Skeletal muscle tissue (tissue), 4 donors: ENCODE data around the gene PLCB1. TPM values are rescaled to one million over a fixed set of nuclear protein-coding genes. Genes with fewer than 3 reads are reported as not detected.

Experiments used
- H3K27ac ChIP-seq: one replicate; pipeline ENCODE4 v1.7.0; 2013; ENCODE audit warnings: mild to moderate bottlenecking, low read depth, low read length, inconsistent platforms
- H3K27me3 ChIP-seq, 3 donors: one replicate each; pipeline ENCODE4 v1.7.0; 2013; ENCODE audit warnings: low read length in 3 of 3; ENCODE audit not compliant: control insufficient read depth in 3 of 3, insufficient read depth in 3 of 3
- H3K36me3 ChIP-seq, 3 donors: one replicate each; pipeline ENCODE4 v1.7.0; 2013; ENCODE audit warnings: low read length in 3 of 3; ENCODE audit not compliant: control insufficient read depth in 3 of 3, insufficient read depth in 3 of 3
- H3K4me1 ChIP-seq, 3 donors: one replicate each; pipeline ENCODE4 v1.7.0; 2013; ENCODE audit warnings: low read length in 3 of 3, mild to moderate bottlenecking in 3 of 3; ENCODE audit not compliant: control insufficient read depth in 3 of 3, insufficient read depth in 3 of 3
- H3K4me3 ChIP-seq, 3 donors: one replicate each; pipeline ENCODE4 v1.7.0; 2013; ENCODE audit warnings: low read length in 3 of 3
- H3K9ac ChIP-seq, 3 donors: one replicate each; pipeline ENCODE4 v1.7.0; 2013; ENCODE audit warnings: low read length in 3 of 3, mild to moderate bottlenecking in 3 of 3, moderate library complexity in 2 of 3, low read depth in 1 of 3
- H3K9me3 ChIP-seq, 3 donors: one replicate each; pipeline ENCODE4 v1.7.0; 2013; ENCODE audit warnings: low read length in 3 of 3; ENCODE audit not compliant: control insufficient read depth in 3 of 3
- total RNA-seq: library from RNA; depleted of rRNA; stranded (reverse); fragments of >200 nt; gene quantifications from one replicate; pipeline ENCODE4 v1.2.3, GENCODE V29; 2014
- donor health status: Osteomylitis.

PLCB1 gene
- total RNA-seq, 1 donor from 2014 or later = 13.0 TPM

- peaks cover 0 to 11% (median 8%) of the 10 kb centered on the region in 3 donors for H3K4me1 ChIP-seq
- H3K27me3 ChIP-seq = no peaks in the 10 kb centered on the region
- H3K36me3 ChIP-seq = no peaks in the 10 kb centered on the region
- H3K9ac ChIP-seq = no peak overlapping the region
- H3K27ac ChIP-seq = no peak overlapping the region
- H3K9me3 ChIP-seq = no peaks in the 10 kb centered on the region
- no peak overlapping the region for H3K4me3 ChIP-seq
Observed at GRCh38 chr20:8476021-8476420, 344.0 kb downstream of the PLCB1 start.

DNA sequence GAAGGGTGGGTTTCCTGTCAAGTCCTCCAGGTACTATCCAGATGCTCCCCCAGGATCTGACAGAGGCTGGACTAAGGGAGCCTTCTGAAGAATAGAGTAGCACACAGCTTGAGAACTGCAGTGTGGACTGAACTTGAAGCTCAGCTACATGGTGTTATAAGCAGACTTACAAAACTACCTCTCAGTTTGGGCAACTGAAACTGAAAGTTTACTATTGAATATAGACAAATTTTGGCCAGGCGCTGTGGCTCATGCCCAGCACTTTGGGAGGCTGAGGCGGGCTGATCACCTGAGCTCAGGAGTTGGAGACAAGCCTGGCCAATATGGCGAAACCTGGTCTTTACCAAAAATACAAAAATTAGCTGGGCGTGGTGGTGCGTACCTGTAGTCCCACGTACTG, 348.5 kb downstream of the PLCB1 start:
- no peak overlapping the region for H3K4me3 ChIP-seq
- H3K4me1 ChIP-seq = no peaks in the 10 kb centered on the region
- no peaks in the 10 kb centered on the region for H3K9me3 ChIP-seq
- no peaks in the 10 kb centered on the region for H3K27me3 ChIP-seq
- no peak overlapping the region for H3K27ac ChIP-seq
- H3K9ac ChIP-seq = no peak overlapping the region
- no peaks in the 10 kb centered on the region for H3K36me3 ChIP-seq

GRCh38 chr20:8487696-8488095, 355.6 kb downstream of the PLCB1 start:
- peaks cover 0 to 6% (median 0%) of the 10 kb centered on the region in 3 donors for H3K4me1 ChIP-seq
- no peaks in the 10 kb centered on the region for H3K36me3 ChIP-seq
- H3K27ac ChIP-seq = no peak overlapping the region
- no peak overlapping the region for H3K9ac ChIP-seq
- H3K4me3 ChIP-seq = no peak overlapping the region
- H3K9me3 ChIP-seq = no peaks in the 10 kb centered on the region
- H3K27me3 ChIP-seq = no peaks in the 10 kb centered on the region

DNA sequence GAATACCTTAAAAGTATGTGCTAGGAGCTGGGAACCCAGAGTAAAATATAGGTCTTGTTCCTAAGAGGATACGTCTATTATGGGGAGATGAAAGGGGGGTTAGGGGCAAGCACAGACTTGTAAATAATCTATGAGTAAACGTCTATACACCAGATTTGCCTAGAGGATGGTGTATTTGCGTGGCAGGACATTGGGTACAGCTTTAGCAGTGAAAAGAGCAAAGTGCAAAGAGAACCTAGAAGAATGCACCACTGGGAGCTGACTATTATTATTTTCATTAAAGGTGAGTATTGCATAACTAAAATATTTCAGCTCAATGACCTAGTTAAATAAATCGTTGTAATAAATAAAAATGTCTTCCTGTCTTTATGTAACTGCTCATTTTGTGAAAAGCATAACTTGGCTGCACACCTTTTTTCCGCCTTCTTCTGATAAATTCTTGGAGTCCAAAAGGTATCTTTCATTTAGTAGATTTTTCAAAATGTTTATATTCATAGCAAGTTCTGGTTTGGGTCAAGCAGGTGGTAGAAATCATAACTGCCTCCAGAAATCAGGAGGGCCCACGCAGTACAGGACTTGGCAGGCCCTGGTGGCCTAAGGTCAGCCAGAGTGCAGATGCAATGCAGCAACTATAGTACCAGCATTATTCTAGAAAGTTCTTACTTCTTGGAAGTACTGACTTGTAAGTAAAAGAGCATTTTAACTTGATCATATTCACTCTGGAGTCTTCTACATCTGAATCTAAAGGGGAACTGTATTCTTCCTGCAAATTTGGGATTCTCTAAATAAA, 357.2 kb downstream of the PLCB1 start:
- H3K9ac ChIP-seq = no peak overlapping the region
- H3K9me3 ChIP-seq = no peaks in the 10 kb centered on the region
- H3K4me1 ChIP-seq = peaks cover 0 to 6% (median 0%) of the 10 kb centered on the region in 3 donors
- no peaks in the 10 kb centered on the region for H3K27me3 ChIP-seq
- H3K4me3 ChIP-seq = no peak overlapping the region
- no peak overlapping the region for H3K27ac ChIP-seq
- no peaks in the 10 kb centered on the region for H3K36me3 ChIP-seq

DNA sequence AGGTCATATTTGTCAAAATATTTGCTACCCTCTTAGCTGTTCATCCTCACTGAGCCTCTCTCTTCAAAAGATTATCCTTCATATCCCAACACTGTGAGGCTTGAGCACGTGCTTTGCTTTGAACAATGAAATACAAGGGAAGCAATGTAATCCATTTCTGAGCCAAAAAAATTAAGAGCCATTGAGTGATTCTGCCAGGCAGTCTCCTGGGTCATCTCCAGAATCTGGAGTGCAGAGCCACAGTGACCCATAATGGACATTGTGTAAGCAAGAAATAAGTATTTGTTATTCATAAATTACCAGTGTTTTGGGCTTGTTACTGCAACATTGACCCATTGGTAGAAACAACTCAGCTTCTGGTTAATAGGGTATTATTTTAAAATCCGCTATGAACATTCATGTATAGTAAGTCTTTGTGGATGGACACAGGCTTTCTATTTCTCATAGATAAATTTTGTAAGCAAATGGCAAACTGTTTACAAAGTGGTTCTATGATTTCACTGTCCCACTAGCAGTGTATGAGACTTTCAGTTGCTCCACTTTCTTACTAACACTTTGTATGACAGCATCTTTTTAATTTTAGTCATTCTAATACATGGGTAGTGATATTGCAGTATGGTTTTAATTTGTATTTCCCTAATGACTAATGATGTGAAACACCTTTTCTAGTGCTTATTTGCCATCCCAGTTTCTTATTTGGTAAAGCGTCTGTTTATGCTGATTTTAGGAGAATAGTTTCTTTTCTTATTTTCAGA, 358.2 kb downstream of the PLCB1 start:
- Histone ChIP-seq H3K36me3 (no peaks in the 10 kb centered on the region), H3K4me3 (no peak overlapping the region), H3K27me3 (no peaks in the 10 kb centered on the region), H3K9me3 (no peaks in the 10 kb centered on the region), H3K27ac (no peak overlapping the region), H3K4me1 (peaks cover 0 to 6% (median 0%) of the 10 kb centered on the region in 3 donors), H3K9ac (no peak overlapping the region)

GRCh38 chr20:8492173-8492572, 360.1 kb downstream of the PLCB1 start:
- H3K27ac ChIP-seq = no peak overlapping the region
- H3K4me3 ChIP-seq = no peak overlapping the region
- no peak overlapping the region for H3K9ac ChIP-seq
- no peaks in the 10 kb centered on the region for H3K36me3 ChIP-seq
- no peaks in the 10 kb centered on the region for H3K9me3 ChIP-seq
- H3K4me1 ChIP-seq = peaks cover 0 to 6% (median 0%) of the 10 kb centered on the region in 3 donors
- H3K27me3 ChIP-seq = no peaks in the 10 kb centered on the region

DNA sequence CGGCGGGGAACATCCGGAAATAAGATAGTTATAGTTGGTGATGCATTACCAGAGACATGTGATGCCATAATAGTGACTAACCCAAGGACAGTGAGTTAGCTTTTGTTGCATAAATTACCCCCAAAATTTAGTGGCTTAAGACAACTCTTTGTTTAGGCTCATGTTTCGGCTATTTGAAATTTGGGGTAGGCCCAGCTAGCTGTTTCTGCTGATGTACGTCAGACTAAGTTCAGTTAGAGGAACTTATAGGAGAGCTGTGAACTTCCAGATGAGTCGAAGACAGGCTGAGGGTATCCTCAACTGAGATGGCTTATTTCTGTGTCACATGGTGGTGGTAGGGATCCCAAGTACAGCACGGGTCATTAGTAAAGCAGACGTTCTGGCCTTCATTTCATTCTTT, 366.5 kb downstream of the PLCB1 start:
- Histone ChIP-seq H3K9me3 (no peaks in the 10 kb centered on the region), H3K27ac (no peak overlapping the region), H3K27me3 (no peaks in the 10 kb centered on the region), H3K36me3 (no peaks in the 10 kb centered on the region), H3K4me1 (no peaks in the 10 kb centered on the region), H3K4me3 (no peak overlapping the region), H3K9ac (no peak overlapping the region)

GRCh38 chr20:8504030-8504429, 372.0 kb downstream of the PLCB1 start:
- Histone ChIP-seq H3K27ac (no peak overlapping the region), H3K4me1 (no peaks in the 10 kb centered on the region), H3K9me3 (no peaks in the 10 kb centered on the region), H3K36me3 (no peaks in the 10 kb centered on the region), H3K4me3 (no peak overlapping the region), H3K9ac (no peak overlapping the region), H3K27me3 (no peaks in the 10 kb centered on the region)

DNA sequence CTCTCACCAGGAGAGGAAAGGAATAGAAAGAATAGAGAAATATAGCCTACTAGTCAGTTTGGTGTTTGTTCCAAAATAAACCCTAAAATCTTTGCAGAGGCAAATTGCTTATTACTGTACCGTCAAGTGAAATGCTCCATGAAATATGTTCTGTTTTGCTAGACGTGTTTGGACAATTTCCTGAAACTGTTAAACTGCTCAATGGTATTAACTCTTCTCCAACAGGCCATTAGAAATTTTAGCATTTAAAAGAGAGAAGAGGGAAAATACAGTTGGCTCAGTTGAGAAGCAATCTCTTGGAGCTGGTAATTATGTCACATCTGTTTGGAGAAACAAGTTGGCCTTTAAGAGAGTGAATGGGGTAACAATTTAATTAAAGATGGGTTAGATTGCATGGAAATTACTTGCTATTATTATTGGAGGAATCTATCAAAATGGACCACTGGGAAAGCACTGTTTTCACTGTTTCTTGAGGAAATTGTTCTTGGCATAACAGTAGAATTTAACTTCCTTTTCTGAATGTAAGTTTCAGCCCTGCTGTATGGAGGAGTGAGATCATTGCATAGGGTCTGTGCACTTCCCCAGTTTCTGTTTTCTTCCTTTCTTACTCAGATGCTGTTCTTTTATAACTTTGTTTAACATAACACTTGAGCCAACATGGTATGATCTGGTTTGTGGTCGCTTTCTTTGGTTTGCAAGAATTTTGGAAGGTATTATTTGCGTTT, 373.6 kb downstream of the PLCB1 start:
- no peak overlapping the region for H3K27ac ChIP-seq
- no peaks in the 10 kb centered on the region for H3K36me3 ChIP-seq
- H3K9ac ChIP-seq = no peak overlapping the region
- no peaks in the 10 kb centered on the region for H3K27me3 ChIP-seq
- H3K9me3 ChIP-seq = no peaks in the 10 kb centered on the region
- H3K4me1 ChIP-seq = no peaks in the 10 kb centered on the region
- H3K4me3 ChIP-seq = no peak overlapping the region

- H3K9ac ChIP-seq = no peak overlapping the region
- no peaks in the 10 kb centered on the region for H3K9me3 ChIP-seq
- H3K4me1 ChIP-seq = no peaks in the 10 kb centered on the region
- H3K27ac ChIP-seq = no peak overlapping the region
- no peaks in the 10 kb centered on the region for H3K27me3 ChIP-seq
- H3K36me3 ChIP-seq = no peaks in the 10 kb centered on the region
- no peak overlapping the region for H3K4me3 ChIP-seq
Observed at GRCh38 chr20:8507231-8507630, 375.2 kb downstream of the PLCB1 start.
